ENCODE results near the gene LACTB.
A peak's percentile ranks its signal among the peaks of the same experiment; 100 is the strongest.

DNA sequence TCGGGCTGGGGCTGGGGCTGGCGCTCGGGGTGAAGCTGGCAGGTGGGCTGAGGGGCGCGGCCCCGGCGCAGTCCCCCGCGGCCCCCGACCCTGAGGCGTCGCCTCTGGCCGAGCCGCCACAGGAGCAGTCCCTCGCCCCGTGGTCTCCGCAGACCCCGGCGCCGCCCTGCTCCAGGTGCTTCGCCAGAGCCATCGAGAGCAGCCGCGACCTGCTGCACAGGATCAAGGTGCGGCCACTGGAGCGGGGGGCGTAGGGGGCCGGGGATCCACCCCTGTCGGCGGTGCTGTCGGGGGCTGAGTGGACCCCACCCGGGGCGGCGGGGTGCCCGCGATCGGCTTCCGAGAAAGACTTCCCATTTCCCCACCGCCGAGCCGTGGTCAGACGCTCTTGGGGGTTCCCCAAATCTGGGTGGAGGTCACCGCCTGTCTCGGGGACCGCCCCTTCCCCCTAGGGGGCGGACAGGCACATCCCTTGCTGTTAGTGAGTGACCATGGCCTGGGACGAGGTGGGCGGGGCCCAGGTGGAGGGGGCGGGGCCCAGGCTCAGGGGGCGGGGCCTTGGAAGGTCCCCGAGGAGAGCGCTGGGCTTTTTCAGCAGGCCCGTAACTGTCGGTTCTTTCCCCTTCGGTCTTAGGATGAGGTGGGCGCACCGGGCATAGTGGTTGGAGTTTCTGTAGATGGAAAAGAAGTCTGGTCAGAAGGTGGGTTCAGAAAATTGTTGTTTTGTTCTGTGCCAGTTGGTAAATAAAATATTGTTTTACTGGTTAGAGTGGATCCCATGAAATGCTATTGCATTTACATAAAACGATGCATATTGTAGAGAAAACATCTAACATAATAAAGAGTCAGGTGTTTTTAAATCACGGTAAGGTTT, 578 bp downstream of the LACTB start:
- TF ChIP-seq CTCF (conservative IDR thresholded peaks at IDR 0.05; ENCODE audit: low read depth in 2 of 2): peak; percentile 21 to 24; a peak in 2 of 4 replicates
- no peak for TF ChIP-seq ZNF331 (CRISPR knock-in tag; IDR thresholded peaks at IDR 0.05; ENCODE audit: low read depth)
- TF ChIP-seq, protein P1, sequence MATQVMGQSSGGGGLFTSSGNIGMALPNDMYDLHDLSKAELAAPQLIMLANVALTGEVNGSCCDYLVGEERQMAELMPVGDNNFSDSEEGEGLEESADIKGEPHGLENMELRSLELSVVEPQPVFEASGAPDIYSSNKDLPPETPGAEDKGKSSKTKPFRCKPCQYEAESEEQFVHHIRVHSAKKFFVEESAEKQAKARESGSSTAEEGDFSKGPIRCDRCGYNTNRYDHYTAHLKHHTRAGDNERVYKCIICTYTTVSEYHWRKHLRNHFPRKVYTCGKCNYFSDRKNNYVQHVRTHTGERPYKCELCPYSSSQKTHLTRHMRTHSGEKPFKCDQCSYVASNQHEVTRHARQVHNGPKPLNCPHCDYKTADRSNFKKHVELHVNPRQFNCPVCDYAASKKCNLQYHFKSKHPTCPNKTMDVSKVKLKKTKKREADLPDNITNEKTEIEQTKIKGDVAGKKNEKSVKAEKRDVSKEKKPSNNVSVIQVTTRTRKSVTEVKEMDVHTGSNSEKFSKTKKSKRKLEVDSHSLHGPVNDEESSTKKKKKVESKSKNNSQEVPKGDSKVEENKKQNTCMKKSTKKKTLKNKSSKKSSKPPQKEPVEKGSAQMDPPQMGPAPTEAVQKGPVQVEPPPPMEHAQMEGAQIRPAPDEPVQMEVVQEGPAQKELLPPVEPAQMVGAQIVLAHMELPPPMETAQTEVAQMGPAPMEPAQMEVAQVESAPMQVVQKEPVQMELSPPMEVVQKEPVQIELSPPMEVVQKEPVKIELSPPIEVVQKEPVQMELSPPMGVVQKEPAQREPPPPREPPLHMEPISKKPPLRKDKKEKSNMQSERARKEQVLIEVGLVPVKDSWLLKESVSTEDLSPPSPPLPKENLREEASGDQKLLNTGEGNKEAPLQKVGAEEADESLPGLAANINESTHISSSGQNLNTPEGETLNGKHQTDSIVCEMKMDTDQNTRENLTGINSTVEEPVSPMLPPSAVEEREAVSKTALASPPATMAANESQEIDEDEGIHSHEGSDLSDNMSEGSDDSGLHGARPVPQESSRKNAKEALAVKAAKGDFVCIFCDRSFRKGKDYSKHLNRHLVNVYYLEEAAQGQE (IDR thresholded peaks at IDR 0.05; ENCODE audit: unreplicated experiment): no peak
- TF ChIP-seq EZH2 (IDR thresholded peaks at IDR 0.05; ENCODE audit: low read depth, unreplicated experiment): no peak
- no peak for TF ChIP-seq ZNF114 (CRISPR knock-in tag; IDR thresholded peaks at IDR 0.05)
- TF ChIP-seq POLR2AphosphoS5 (IDR thresholded peaks at IDR 0.05; ENCODE audit: low read depth): 0 out of 2 replicates have a peak, but pooled peaks have one; percentile 11
- no peak for TF ChIP-seq EZH2phosphoT487 (IDR thresholded peaks at IDR 0.05; ENCODE audit: unreplicated experiment)
- TF ChIP-seq, protein P2, sequence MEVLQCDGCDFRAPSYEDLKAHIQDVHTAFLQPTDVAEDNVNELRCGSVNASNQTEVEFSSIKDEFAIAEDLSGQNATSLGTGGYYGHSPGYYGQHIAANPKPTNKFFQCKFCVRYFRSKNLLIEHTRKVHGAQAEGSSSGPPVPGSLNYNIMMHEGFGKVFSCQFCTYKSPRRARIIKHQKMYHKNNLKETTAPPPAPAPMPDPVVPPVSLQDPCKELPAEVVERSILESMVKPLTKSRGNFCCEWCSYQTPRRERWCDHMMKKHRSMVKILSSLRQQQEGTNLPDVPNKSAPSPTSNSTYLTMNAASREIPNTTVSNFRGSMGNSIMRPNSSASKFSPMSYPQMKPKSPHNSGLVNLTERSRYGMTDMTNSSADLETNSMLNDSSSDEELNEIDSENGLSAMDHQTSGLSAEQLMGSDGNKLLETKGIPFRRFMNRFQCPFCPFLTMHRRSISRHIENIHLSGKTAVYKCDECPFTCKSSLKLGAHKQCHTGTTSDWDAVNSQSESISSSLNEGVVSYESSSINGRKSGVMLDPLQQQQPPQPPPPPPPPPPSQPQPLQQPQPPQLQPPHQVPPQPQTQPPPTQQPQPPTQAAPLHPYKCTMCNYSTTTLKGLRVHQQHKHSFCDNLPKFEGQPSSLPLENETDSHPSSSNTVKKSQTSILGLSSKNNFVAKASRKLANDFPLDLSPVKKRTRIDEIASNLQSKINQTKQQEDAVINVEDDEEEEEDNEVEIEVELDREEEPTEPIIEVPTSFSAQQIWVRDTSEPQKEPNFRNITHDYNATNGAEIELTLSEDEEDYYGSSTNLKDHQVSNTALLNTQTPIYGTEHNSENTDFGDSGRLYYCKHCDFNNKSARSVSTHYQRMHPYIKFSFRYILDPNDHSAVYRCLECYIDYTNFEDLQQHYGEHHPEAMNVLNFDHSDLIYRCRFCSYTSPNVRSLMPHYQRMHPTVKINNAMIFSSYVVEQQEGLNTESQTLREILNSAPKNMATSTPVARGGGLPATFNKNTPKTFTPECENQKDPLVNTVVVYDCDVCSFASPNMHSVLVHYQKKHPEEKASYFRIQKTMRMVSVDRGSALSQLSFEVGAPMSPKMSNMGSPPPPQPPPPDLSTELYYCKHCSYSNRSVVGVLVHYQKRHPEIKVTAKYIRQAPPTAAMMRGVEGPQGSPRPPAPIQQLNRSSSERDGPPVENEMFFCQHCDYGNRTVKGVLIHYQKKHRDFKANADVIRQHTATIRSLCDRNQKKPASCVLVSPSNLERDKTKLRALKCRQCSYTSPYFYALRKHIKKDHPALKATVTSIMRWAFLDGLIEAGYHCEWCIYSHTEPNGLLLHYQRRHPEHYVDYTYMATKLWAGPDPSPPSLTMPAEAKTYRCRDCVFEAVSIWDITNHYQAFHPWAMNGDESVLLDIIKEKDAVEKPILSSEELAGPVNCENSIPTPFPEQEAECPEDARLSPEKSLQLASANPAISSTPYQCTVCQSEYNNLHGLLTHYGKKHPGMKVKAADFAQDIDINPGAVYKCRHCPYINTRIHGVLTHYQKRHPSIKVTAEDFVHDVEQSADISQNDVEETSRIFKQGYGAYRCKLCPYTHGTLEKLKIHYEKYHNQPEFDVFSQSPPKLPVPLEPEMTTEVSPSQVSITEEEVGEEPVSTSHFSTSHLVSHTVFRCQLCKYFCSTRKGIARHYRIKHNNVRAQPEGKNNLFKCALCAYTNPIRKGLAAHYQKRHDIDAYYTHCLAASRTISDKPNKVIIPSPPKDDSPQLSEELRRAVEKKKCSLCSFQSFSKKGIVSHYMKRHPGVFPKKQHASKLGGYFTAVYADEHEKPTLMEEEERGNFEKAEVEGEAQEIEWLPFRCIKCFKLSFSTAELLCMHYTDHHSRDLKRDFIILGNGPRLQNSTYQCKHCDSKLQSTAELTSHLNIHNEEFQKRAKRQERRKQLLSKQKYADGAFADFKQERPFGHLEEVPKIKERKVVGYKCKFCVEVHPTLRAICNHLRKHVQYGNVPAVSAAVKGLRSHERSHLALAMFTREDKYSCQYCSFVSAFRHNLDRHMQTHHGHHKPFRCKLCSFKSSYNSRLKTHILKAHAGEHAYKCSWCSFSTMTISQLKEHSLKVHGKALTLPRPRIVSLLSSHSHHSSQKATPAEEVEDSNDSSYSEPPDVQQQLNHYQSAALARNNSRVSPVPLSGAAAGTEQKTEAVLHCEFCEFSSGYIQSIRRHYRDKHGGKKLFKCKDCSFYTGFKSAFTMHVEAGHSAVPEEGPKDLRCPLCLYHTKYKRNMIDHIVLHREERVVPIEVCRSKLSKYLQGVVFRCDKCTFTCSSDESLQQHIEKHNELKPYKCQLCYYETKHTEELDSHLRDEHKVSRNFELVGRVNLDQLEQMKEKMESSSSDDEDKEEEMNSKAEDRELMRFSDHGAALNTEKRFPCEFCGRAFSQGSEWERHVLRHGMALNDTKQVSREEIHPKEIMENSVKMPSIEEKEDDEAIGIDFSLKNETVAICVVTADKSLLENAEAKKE (CRISPR knock-in tag; IDR thresholded peaks at IDR 0.05): no peak
- no peak for TF ChIP-seq JUNB (IDR thresholded peaks at IDR 0.05; ENCODE audit: unreplicated experiment)
- TF ChIP-seq, protein P3, sequence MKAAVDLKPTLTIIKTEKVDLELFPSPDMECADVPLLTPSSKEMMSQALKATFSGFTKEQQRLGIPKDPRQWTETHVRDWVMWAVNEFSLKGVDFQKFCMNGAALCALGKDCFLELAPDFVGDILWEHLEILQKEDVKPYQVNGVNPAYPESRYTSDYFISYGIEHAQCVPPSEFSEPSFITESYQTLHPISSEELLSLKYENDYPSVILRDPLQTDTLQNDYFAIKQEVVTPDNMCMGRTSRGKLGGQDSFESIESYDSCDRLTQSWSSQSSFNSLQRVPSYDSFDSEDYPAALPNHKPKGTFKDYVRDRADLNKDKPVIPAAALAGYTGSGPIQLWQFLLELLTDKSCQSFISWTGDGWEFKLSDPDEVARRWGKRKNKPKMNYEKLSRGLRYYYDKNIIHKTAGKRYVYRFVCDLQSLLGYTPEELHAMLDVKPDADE (IDR thresholded peaks at IDR 0.05): no peak
- TF ChIP-seq CREB1 (CRISPR knock-in tag; IDR thresholded peaks at IDR 0.05; ENCODE audit: low read depth): no peak

Data from GM23338 (cell line).